HG02840 (cell line): ENCODE measurements around the gene KIF18A.

Experiments used
- ATAC-seq: cut with Tn5 transposase; IDR thresholded peaks from one replicate; pipeline ENCODE4 v1.9.1; 2021; ENCODE audit warnings: mild to moderate bottlenecking, moderate library complexity, moderate number of reproducible peaks; ENCODE audit not compliant: unreplicated experiment, low FRiP score

KIF18A gene

GRCh38 chr11:28049338-28050216 lies 58.4 kb downstream of the KIF18A start:
- ATAC-seq: no peak

GRCh38 chr11:28048812-28049211 lies 59.1 kb downstream of the KIF18A start:
- no peak for ATAC-seq

- ATAC-seq: no peak
Observed at GRCh38 chr11:28043930-28044709, 63.8 kb downstream of the KIF18A start.

- no peak for ATAC-seq
Observed at GRCh38 chr11:28040384-28040783, 67.6 kb downstream of the KIF18A start.

- no peak for ATAC-seq
Observed at GRCh38 chr11:28038775-28039174, 69.2 kb downstream of the KIF18A start.

GRCh38 chr11:28026634-28027290 lies 81.2 kb downstream of the KIF18A start:
- peak; percentile 70 for ATAC-seq

GRCh38 chr11:28017816-28018215 lies 90.1 kb downstream of the KIF18A start:
- ATAC-seq: no peak

- ATAC-seq: no peak
Observed at GRCh38 chr11:28011813-28012212, 96.1 kb downstream of the KIF18A start.

GRCh38 chr11:28009996-28010395 lies 98.0 kb downstream of the KIF18A start:
- ATAC-seq: no peak

GRCh38 chr11:28009388-28009787 lies 98.6 kb downstream of the KIF18A start:
- no peak for ATAC-seq

- ATAC-seq: no peak
Observed at GRCh38 chr11:28003615-28004014, 104.3 kb downstream of the KIF18A start.

GRCh38 chr11:27998552-27998951 lies 109.4 kb downstream of the KIF18A start:
- no peak for ATAC-seq

GRCh38 chr11:27997344-27997743 lies 110.6 kb downstream of the KIF18A start:
- no peak for ATAC-seq

- no peak for ATAC-seq
Observed at GRCh38 chr11:27996066-27996465, 111.9 kb downstream of the KIF18A start.

GRCh38 chr11:27995083-27995482 lies 112.9 kb downstream of the KIF18A start:
- no peak for ATAC-seq

GRCh38 chr11:27991736-27992135 lies 116.2 kb downstream of the KIF18A start:
- no peak for ATAC-seq

- no peak for ATAC-seq
Observed at GRCh38 chr11:27977527-27977926, 130.4 kb downstream of the KIF18A start.

GRCh38 chr11:27977031-27977430 lies 130.9 kb downstream of the KIF18A start:
- no peak for ATAC-seq

GRCh38 chr11:27976262-27976661 lies 131.7 kb downstream of the KIF18A start:
- ATAC-seq: no peak

GRCh38 chr11:27973851-27974536 lies 134.0 kb downstream of the KIF18A start:
- no peak for ATAC-seq
